GM23248 (cell line): ENCODE results near the gene KRT84.

Experiments
- EZH2 ChIP-seq: fragments of 200-600 bp; sonication (generic); IDR thresholded peaks from 2 replicates; pipeline ENCODE4 v1.6.1; 2018; ENCODE audit warnings: antibody characterized with exemption, mild to moderate bottlenecking; ENCODE audit not compliant: insufficient read depth, poor library complexity, severe bottlenecking
- EZH2phosphoT487 ChIP-seq: fragments of 200-600 bp; sonication (generic); IDR thresholded peaks from 2 replicates; pipeline ENCODE4 v1.6.1; 2018; ENCODE audit warnings: antibody characterized with exemption, moderate library complexity, mild to moderate bottlenecking, low read depth; ENCODE audit not compliant: insufficient read depth

DNA sequence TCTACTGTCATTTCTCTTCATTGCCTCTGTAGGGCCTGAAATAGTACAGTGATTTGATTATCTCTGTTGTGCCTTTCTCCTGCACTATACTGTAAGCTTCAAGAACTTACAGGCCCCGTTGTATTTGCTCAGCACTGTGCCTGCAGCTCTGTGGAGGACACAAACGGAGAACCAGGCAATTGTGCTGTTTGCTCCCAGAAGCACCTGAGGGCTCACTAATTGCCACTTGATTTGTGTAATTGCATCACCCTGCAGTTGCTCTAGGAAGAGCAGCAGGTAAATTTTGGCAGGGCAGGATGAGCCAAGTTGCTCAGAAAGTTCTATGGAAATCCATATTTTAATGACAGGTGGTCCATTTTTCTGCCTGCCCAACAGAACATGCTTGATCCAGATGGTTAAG lies 32.3 kb upstream of the KRT84 start:
- TF ChIP-seq EZH2 (no peak), EZH2phosphoT487 (no peak)
